Measurements from ENCODE around the gene HTR3A.

Gene HTR3A

GRCh38 chr11:113992459-113993110, 17.7 kb downstream of the HTR3A start:
- Histone ChIP-seq H3K27me3 (ENCODE audit: insufficient read depth, low read length) (no peaks in the 10 kb centered on the region), H3K9ac (ENCODE audit: low read length) (no peak overlapping the region), H3K14ac (ENCODE audit: low read length) (no peak overlapping the region), H3K23ac (ENCODE audit: low read length) (no peak overlapping the region), H3K27ac (ENCODE audit: low read depth, low read length) (no peak overlapping the region), H4K91ac (ENCODE audit: low read depth, low read length) (no peak overlapping the region), H3K4me1 (ENCODE audit: control insufficient read depth in 1 of 2, insufficient read depth in 2 of 2, low read length in 2 of 2) (no peaks in the 10 kb centered on the region), H3K9me3 (ENCODE audit: insufficient read depth, low read depth, low read length) (no peaks in the 10 kb centered on the region), H3K36me3 (ENCODE audit: control insufficient read depth in 1 of 2, insufficient read depth in 2 of 2, low read length in 2 of 2) (no peaks in the 10 kb centered on the region), H3K18ac (ENCODE audit: low read length) (no peak overlapping the region), H3K4me2 (ENCODE audit: low read length) (no peak overlapping the region), H2BK120ac (ENCODE audit: insufficient read depth, low read length, poor library complexity) (no peak overlapping the region), H4K8ac (ENCODE audit: low read depth, low read length) (no peak overlapping the region), H2BK5ac (ENCODE audit: low read depth, low read length, poor library complexity) (no peak overlapping the region), H3K4ac (ENCODE audit: low read depth, low read length) (no peak overlapping the region), H3K79me2 (ENCODE audit: control insufficient read depth, insufficient read depth, low read length, poor library complexity) (no peaks in the 10 kb centered on the region), H3K4me3 (ENCODE audit: low read depth, low read length) (no peak overlapping the region), H2BK12ac (ENCODE audit: low read length) (no peak overlapping the region), H2AFZ (ENCODE audit: insufficient read depth, low read length, poor library complexity) (no peak overlapping the region), H2AK5ac (ENCODE audit: low read length) (no peak overlapping the region), H3K79me1 (ENCODE audit: low read length) (no peaks in the 10 kb centered on the region), H4K12ac (ENCODE audit: low read depth, low read length) (no peak overlapping the region)
- no peak for DNase-seq
- no CpG with 5 or more reads among the region's 7 CpGs for WGBS (ENCODE audit: extremely low coverage, insufficient coverage, insufficient read length)

- Histone ChIP-seq H4K8ac (ENCODE audit: low read depth, low read length) (no peak overlapping the region), H2AK5ac (ENCODE audit: low read length) (no peak overlapping the region)
Measured at GRCh38 chr11:113994077-113994954, 19.4 kb downstream of the HTR3A start.

GRCh38 chr11:113997473-113997872, 22.6 kb downstream of the HTR3A start:
- no peaks in the 10 kb centered on the region for H3K27me3 ChIP-seq (ENCODE audit: insufficient read depth, low read length)
- no peak overlapping the region for H2AK5ac ChIP-seq (ENCODE audit: low read length)
- H3K79me2 ChIP-seq (ENCODE audit: control insufficient read depth, insufficient read depth, low read length, poor library complexity): no peaks in the 10 kb centered on the region
- H4K8ac ChIP-seq (ENCODE audit: low read depth, low read length): no peak overlapping the region
- H3K18ac ChIP-seq (ENCODE audit: low read length): no peak overlapping the region
- no peaks in the 10 kb centered on the region for H3K9me3 ChIP-seq (ENCODE audit: insufficient read depth, low read depth, low read length)
- H4K91ac ChIP-seq (ENCODE audit: low read depth, low read length): no peak overlapping the region
- WGBS (ENCODE audit: extremely low coverage, insufficient coverage, insufficient read length): no CpG with 5 or more reads among the region's 3 CpGs
- H3K27ac ChIP-seq (ENCODE audit: low read depth, low read length): no peak overlapping the region
- H2AFZ ChIP-seq (ENCODE audit: insufficient read depth, low read length, poor library complexity): no peak overlapping the region
- H3K14ac ChIP-seq (ENCODE audit: low read length): no peak overlapping the region
- H3K4me1 ChIP-seq (ENCODE audit: control insufficient read depth in 1 of 2, insufficient read depth in 2 of 2, low read length in 2 of 2): no peaks in the 10 kb centered on the region
- H2BK12ac ChIP-seq (ENCODE audit: low read length): no peak overlapping the region
- H3K79me1 ChIP-seq (ENCODE audit: low read length): no peaks in the 10 kb centered on the region
- DNase-seq: no peak
- no peak overlapping the region for H3K23ac ChIP-seq (ENCODE audit: low read length)
- no peaks in the 10 kb centered on the region for H3K36me3 ChIP-seq (ENCODE audit: control insufficient read depth in 1 of 2, insufficient read depth in 2 of 2, low read length in 2 of 2)
- no peak overlapping the region for H3K4ac ChIP-seq (ENCODE audit: low read depth, low read length)
- H4K12ac ChIP-seq (ENCODE audit: low read depth, low read length): no peak overlapping the region
- no peak overlapping the region for H3K4me2 ChIP-seq (ENCODE audit: low read length)
- no peak overlapping the region for H2BK5ac ChIP-seq (ENCODE audit: low read depth, low read length, poor library complexity)
- no peak overlapping the region for H3K4me3 ChIP-seq (ENCODE audit: low read depth, low read length)
- no peak overlapping the region for H2BK120ac ChIP-seq (ENCODE audit: insufficient read depth, low read length, poor library complexity)
- no peak overlapping the region for H3K9ac ChIP-seq (ENCODE audit: low read length)

More at GRCh38 chr11:113994077-113994954, 19.4 kb downstream of the HTR3A start:
- H3K79me2 ChIP-seq (ENCODE audit: control insufficient read depth, insufficient read depth, low read length, poor library complexity): no peaks in the 10 kb centered on the region
- no peaks in the 10 kb centered on the region for H3K27me3 ChIP-seq (ENCODE audit: insufficient read depth, low read length)
- WGBS (ENCODE audit: extremely low coverage, insufficient coverage, insufficient read length): no CpG with 5 or more reads among the region's 6 CpGs
- no peak overlapping the region for H3K14ac ChIP-seq (ENCODE audit: low read length)
- no peak overlapping the region for H2AFZ ChIP-seq (ENCODE audit: insufficient read depth, low read length, poor library complexity)
- no peak overlapping the region for H4K91ac ChIP-seq (ENCODE audit: low read depth, low read length)
- H3K9me3 ChIP-seq (ENCODE audit: insufficient read depth, low read depth, low read length): no peaks in the 10 kb centered on the region
- no peak overlapping the region for H4K12ac ChIP-seq (ENCODE audit: low read depth, low read length)
- peak overlapping the region; percentile 36 for H3K9ac ChIP-seq (ENCODE audit: low read length)
- H3K4ac ChIP-seq (ENCODE audit: low read depth, low read length): no peak overlapping the region
- H3K18ac ChIP-seq (ENCODE audit: low read length): no peak overlapping the region
- no peaks in the 10 kb centered on the region for H3K79me1 ChIP-seq (ENCODE audit: low read length)
- H3K23ac ChIP-seq (ENCODE audit: low read length): no peak overlapping the region
- no peak overlapping the region for H2BK120ac ChIP-seq (ENCODE audit: insufficient read depth, low read length, poor library complexity)
- H2BK5ac ChIP-seq (ENCODE audit: low read depth, low read length, poor library complexity): no peak overlapping the region
- no peak overlapping the region for H2BK12ac ChIP-seq (ENCODE audit: low read length)
- no peak overlapping the region for H3K4me3 ChIP-seq (ENCODE audit: low read depth, low read length)
- peak in 1 of 2 donors; percentile 32 for DNase-seq
- no peaks in the 10 kb centered on the region for H3K4me1 ChIP-seq (ENCODE audit: control insufficient read depth in 1 of 2, insufficient read depth in 2 of 2, low read length in 2 of 2)
- H3K36me3 ChIP-seq (ENCODE audit: control insufficient read depth in 1 of 2, insufficient read depth in 2 of 2, low read length in 2 of 2): no peaks in the 10 kb centered on the region
- no peak overlapping the region for H3K27ac ChIP-seq (ENCODE audit: low read depth, low read length)
- no peak overlapping the region for H3K4me2 ChIP-seq (ENCODE audit: low read length)

- Histone ChIP-seq H4K91ac (ENCODE audit: low read depth, low read length) (no peak overlapping the region), H3K4me3 (ENCODE audit: low read depth, low read length) (no peak overlapping the region), H3K9ac (ENCODE audit: low read length) (no peak overlapping the region), H3K36me3 (ENCODE audit: control insufficient read depth in 1 of 2, insufficient read depth in 2 of 2, low read length in 2 of 2) (no peaks in the 10 kb centered on the region), H3K4me1 (ENCODE audit: control insufficient read depth in 1 of 2, insufficient read depth in 2 of 2, low read length in 2 of 2) (no peaks in the 10 kb centered on the region), H2AFZ (ENCODE audit: insufficient read depth, low read length, poor library complexity) (no peak overlapping the region), H4K12ac (ENCODE audit: low read depth, low read length) (no peak overlapping the region), H2BK12ac (ENCODE audit: low read length) (no peak overlapping the region), H3K27me3 (ENCODE audit: insufficient read depth, low read length) (no peaks in the 10 kb centered on the region), H2AK5ac (ENCODE audit: low read length) (no peak overlapping the region), H3K79me1 (ENCODE audit: low read length) (no peaks in the 10 kb centered on the region), H3K4ac (ENCODE audit: low read depth, low read length) (no peak overlapping the region), H3K14ac (ENCODE audit: low read length) (no peak overlapping the region), H2BK120ac (ENCODE audit: insufficient read depth, low read length, poor library complexity) (no peak overlapping the region), H3K27ac (ENCODE audit: low read depth, low read length) (no peak overlapping the region), H3K18ac (ENCODE audit: low read length) (no peak overlapping the region), H2BK5ac (ENCODE audit: low read depth, low read length, poor library complexity) (no peak overlapping the region), H3K23ac (ENCODE audit: low read length) (no peak overlapping the region), H4K8ac (ENCODE audit: low read depth, low read length) (no peak overlapping the region), H3K4me2 (ENCODE audit: low read length) (no peak overlapping the region), H3K79me2 (ENCODE audit: control insufficient read depth, insufficient read depth, low read length, poor library complexity) (no peaks in the 10 kb centered on the region), H3K9me3 (ENCODE audit: insufficient read depth, low read depth, low read length) (no peaks in the 10 kb centered on the region)
- no CpG with 5 or more reads among the region's 4 CpGs for WGBS (ENCODE audit: extremely low coverage, insufficient coverage, insufficient read length)
- no peak for DNase-seq
Measured at GRCh38 chr11:113998574-113998973, 23.7 kb downstream of the HTR3A start.

Data from trophoblast cell (in vitro differentiated cells and primary cell).